C1 segment of cervical spinal cord (tissue), 14 donors: ENCODE data around the gene PLXNB2.
A peak's percentile ranks its signal among the peaks of the same experiment; 100 is the strongest.
"Not testable (repeated sequence)": the region's sequence is repeated elsewhere in the genome, so short reads cannot be mapped to it uniquely, and the experiment has no call there.

Experiments used
- DNase-seq, 14 donors: peaks; one replicate each; lab custom pipeline; 2025; lab: John Stamatoyannopoulos, UW

PLXNB2 gene

GRCh38 chr22:50281384-50281760 lies 26.1 kb downstream of the PLXNB2 start:
- DNase-seq, result no peak

- DNase-seq, result no peak
These were observed 26.6 kb downstream of the PLXNB2 start for GRCh38 chr22:50280708-50281383.

GRCh38 chr22:50280022-50280707 lies 27.3 kb downstream of the PLXNB2 start:
- DNase-seq, result no peak

- DNase-seq, result no peak
These were observed 28.4 kb downstream of the PLXNB2 start for GRCh38 chr22:50278956-50279619.

GRCh38 chr22:50278461-50278860 lies 29.0 kb downstream of the PLXNB2 start:
- DNase-seq, result no peak

- DNase-seq, result no peak
These were observed 29.7 kb downstream of the PLXNB2 start for GRCh38 chr22:50277761-50278160.

GRCh38 chr22:50276143-50276542 lies 31.3 kb downstream of the PLXNB2 start:
- peak in 13 of 14 donors; percentile 27 to 92 (median 73) for DNase-seq

GRCh38 chr22:50275181-50276055 lies 32.0 kb downstream of the PLXNB2 start:
- no peak for DNase-seq

- DNase-seq, result no peak
These were observed 32.7 kb downstream of the PLXNB2 start for GRCh38 chr22:50274771-50275170.

GRCh38 chr22:50274311-50274710 lies 33.1 kb downstream of the PLXNB2 start:
- DNase-seq, result peak in 7 of 14 donors; percentile 10 to 85 (median 29)

- DNase-seq, result not testable (repeated sequence)
These were observed 33.7 kb downstream of the PLXNB2 start for GRCh38 chr22:50273781-50274180.

- DNase-seq, result not testable (repeated sequence)
These were observed 34.1 kb downstream of the PLXNB2 start for GRCh38 chr22:50273352-50273751.

GRCh38 chr22:50272044-50272802 lies 35.2 kb downstream of the PLXNB2 start:
- no peak for DNase-seq

GRCh38 chr22:50271519-50271970 lies 35.9 kb downstream of the PLXNB2 start:
- peak in 5 of 14 donors; percentile 16 to 65 (median 43) for DNase-seq

- peak in 2 of 14 donors; percentile 32 to 49 for DNase-seq
These were observed 36.6 kb downstream of the PLXNB2 start for GRCh38 chr22:50270666-50271394.

GRCh38 chr22:50269970-50270665 lies 37.3 kb downstream of the PLXNB2 start, which contains the start of gene MAPK11:
Gene MAPK11 (minus strand): TSS chr22:50270380. CDS start chr22:50270292, 88 bp downstream.
- peak in 7 of 14 donors; percentile 14 to 64 (median 37) for DNase-seq

- DNase-seq, result no peak
These were observed 37.9 kb downstream of the PLXNB2 start for GRCh38 chr22:50269573-50269969.

GRCh38 chr22:50268655-50269113 lies 38.8 kb downstream of the PLXNB2 start:
- peak in 5 of 14 donors; percentile 15 to 44 (median 24) for DNase-seq
